Measurements from ENCODE around the gene FOXP1.

FOXP1 gene

GRCh38 chr3:71358243-71358642 is 225.3 kb downstream of the FOXP1 start:
- Mint-ChIP-seq H3K9me3 (no peaks in the 10 kb centered on the region), H3K27me3 (ENCODE audit: low read depth) (peaks cover 45% of the 10 kb centered on the region), H3K27ac (no peak overlapping the region), H3K4me1 (ENCODE audit: low read depth) (peaks cover 9% of the 10 kb centered on the region), H3K36me3 (ENCODE audit: low read depth) (peaks cover 2% of the 10 kb centered on the region), H3K4me3 (no peak overlapping the region)

GRCh38 chr3:71356265-71356664 is 227.3 kb downstream of the FOXP1 start:
- Mint-ChIP-seq H3K27ac (no peak overlapping the region), H3K4me3 (no peak overlapping the region), H3K27me3 (ENCODE audit: low read depth) (peaks cover 43% of the 10 kb centered on the region), H3K9me3 (no peaks in the 10 kb centered on the region), H3K36me3 (ENCODE audit: low read depth) (peaks cover 2% of the 10 kb centered on the region), H3K4me1 (ENCODE audit: low read depth) (peaks cover 9% of the 10 kb centered on the region)

- peaks cover 7% of the 10 kb centered on the region for H3K4me1 Mint-ChIP-seq (ENCODE audit: low read depth)
- H3K27ac Mint-ChIP-seq = no peak overlapping the region
- peaks cover 2% of the 10 kb centered on the region for H3K36me3 Mint-ChIP-seq (ENCODE audit: low read depth)
- no peaks in the 10 kb centered on the region for H3K9me3 Mint-ChIP-seq
- H3K4me3 Mint-ChIP-seq = no peak overlapping the region
- peaks cover 41% of the 10 kb centered on the region for H3K27me3 Mint-ChIP-seq (ENCODE audit: low read depth)
Observed at GRCh38 chr3:71355862-71356261, 227.7 kb downstream of the FOXP1 start.

GRCh38 chr3:71355037-71355436 is 228.5 kb downstream of the FOXP1 start:
- H3K9me3 Mint-ChIP-seq = no peaks in the 10 kb centered on the region
- H3K4me3 Mint-ChIP-seq = no peak overlapping the region
- peaks cover 36% of the 10 kb centered on the region for H3K27me3 Mint-ChIP-seq (ENCODE audit: low read depth)
- no peak overlapping the region for H3K27ac Mint-ChIP-seq
- H3K4me1 Mint-ChIP-seq (ENCODE audit: low read depth) = peaks cover 2% of the 10 kb centered on the region
- H3K36me3 Mint-ChIP-seq (ENCODE audit: low read depth) = peaks cover 2% of the 10 kb centered on the region

GRCh38 chr3:71351403-71352149 is 232.0 kb downstream of the FOXP1 start:
- Mint-ChIP-seq H3K27me3 (ENCODE audit: low read depth) (peaks cover 31% of the 10 kb centered on the region), H3K9me3 (no peaks in the 10 kb centered on the region), H3K4me3 (no peak overlapping the region), H3K4me1 (ENCODE audit: low read depth) (no peaks in the 10 kb centered on the region), H3K27ac (no peak overlapping the region), H3K36me3 (ENCODE audit: low read depth) (no peaks in the 10 kb centered on the region)

GRCh38 chr3:71350998-71351397 is 232.5 kb downstream of the FOXP1 start:
- H3K4me1 Mint-ChIP-seq (ENCODE audit: low read depth) = no peaks in the 10 kb centered on the region
- H3K27me3 Mint-ChIP-seq (ENCODE audit: low read depth) = peaks cover 30% of the 10 kb centered on the region
- H3K4me3 Mint-ChIP-seq = no peak overlapping the region
- H3K27ac Mint-ChIP-seq = no peak overlapping the region
- H3K36me3 Mint-ChIP-seq (ENCODE audit: low read depth) = no peaks in the 10 kb centered on the region
- no peaks in the 10 kb centered on the region for H3K9me3 Mint-ChIP-seq

GRCh38 chr3:71348831-71349230 is 234.7 kb downstream of the FOXP1 start:
- H3K27me3 Mint-ChIP-seq (ENCODE audit: low read depth) = peaks cover 22% of the 10 kb centered on the region
- H3K36me3 Mint-ChIP-seq (ENCODE audit: low read depth) = peaks cover 1% of the 10 kb centered on the region
- H3K9me3 Mint-ChIP-seq = no peaks in the 10 kb centered on the region
- H3K4me3 Mint-ChIP-seq = no peak overlapping the region
- no peak overlapping the region for H3K27ac Mint-ChIP-seq
- H3K4me1 Mint-ChIP-seq (ENCODE audit: low read depth) = no peaks in the 10 kb centered on the region

GRCh38 chr3:71348001-71348632 is 235.4 kb downstream of the FOXP1 start:
- Mint-ChIP-seq H3K36me3 (ENCODE audit: low read depth) (peaks cover 1% of the 10 kb centered on the region), H3K9me3 (no peaks in the 10 kb centered on the region), H3K4me3 (no peak overlapping the region), H3K4me1 (ENCODE audit: low read depth) (no peaks in the 10 kb centered on the region), H3K27ac (no peak overlapping the region), H3K27me3 (ENCODE audit: low read depth) (peaks cover 19% of the 10 kb centered on the region)

GRCh38 chr3:71346061-71346460 is 237.5 kb downstream of the FOXP1 start:
- Mint-ChIP-seq H3K4me1 (ENCODE audit: low read depth) (no peaks in the 10 kb centered on the region), H3K27me3 (ENCODE audit: low read depth) (peaks cover 9% of the 10 kb centered on the region), H3K36me3 (ENCODE audit: low read depth) (peaks cover 3% of the 10 kb centered on the region), H3K4me3 (no peak overlapping the region), H3K9me3 (peaks cover 4% of the 10 kb centered on the region), H3K27ac (no peak overlapping the region)

GRCh38 chr3:71345429-71346040 is 238.0 kb downstream of the FOXP1 start:
- Mint-ChIP-seq H3K27ac (no peak overlapping the region), H3K27me3 (ENCODE audit: low read depth) (peaks cover 6% of the 10 kb centered on the region), H3K9me3 (peaks cover 9% of the 10 kb centered on the region), H3K36me3 (ENCODE audit: low read depth) (peaks cover 4% of the 10 kb centered on the region), H3K4me3 (no peak overlapping the region), H3K4me1 (ENCODE audit: low read depth) (no peaks in the 10 kb centered on the region)

GRCh38 chr3:71341721-71342120 is 241.8 kb downstream of the FOXP1 start:
- H3K36me3 Mint-ChIP-seq (ENCODE audit: low read depth) = peaks cover 4% of the 10 kb centered on the region
- no peak overlapping the region for H3K27ac Mint-ChIP-seq
- no peak overlapping the region for H3K4me3 Mint-ChIP-seq
- H3K9me3 Mint-ChIP-seq = peaks cover 9% of the 10 kb centered on the region
- no peaks in the 10 kb centered on the region for H3K4me1 Mint-ChIP-seq (ENCODE audit: low read depth)
- H3K27me3 Mint-ChIP-seq (ENCODE audit: low read depth) = peaks cover 3% of the 10 kb centered on the region

GRCh38 chr3:71339049-71339448 is 244.5 kb downstream of the FOXP1 start:
- Mint-ChIP-seq H3K4me3 (no peak overlapping the region), H3K4me1 (ENCODE audit: low read depth) (no peaks in the 10 kb centered on the region), H3K27me3 (ENCODE audit: low read depth) (peaks cover 3% of the 10 kb centered on the region), H3K27ac (no peak overlapping the region), H3K9me3 (peaks cover 9% of the 10 kb centered on the region), H3K36me3 (ENCODE audit: low read depth) (peaks cover 3% of the 10 kb centered on the region)

GRCh38 chr3:71332813-71333212 is 250.7 kb downstream of the FOXP1 start:
- H3K36me3 Mint-ChIP-seq (ENCODE audit: low read depth) = peaks cover 5% of the 10 kb centered on the region
- H3K4me1 Mint-ChIP-seq (ENCODE audit: low read depth) = no peaks in the 10 kb centered on the region

GRCh38 chr3:71330909-71331308 is 252.6 kb downstream of the FOXP1 start:
- Mint-ChIP-seq H3K4me1 (ENCODE audit: low read depth) (no peaks in the 10 kb centered on the region), H3K4me3 (no peak overlapping the region), H3K27me3 (ENCODE audit: low read depth) (no peaks in the 10 kb centered on the region), H3K36me3 (ENCODE audit: low read depth) (peaks cover 5% of the 10 kb centered on the region), H3K9me3 (no peaks in the 10 kb centered on the region), H3K27ac (no peak overlapping the region)

More at GRCh38 chr3:71332813-71333212, 250.7 kb downstream of the FOXP1 start:
- Mint-ChIP-seq H3K27ac (no peak overlapping the region), H3K9me3 (no peaks in the 10 kb centered on the region), H3K4me3 (no peak overlapping the region), H3K27me3 (ENCODE audit: low read depth) (no peaks in the 10 kb centered on the region)

- no peaks in the 10 kb centered on the region for H3K4me1 Mint-ChIP-seq (ENCODE audit: low read depth)
- peaks cover 5% of the 10 kb centered on the region for H3K36me3 Mint-ChIP-seq (ENCODE audit: low read depth)
- H3K9me3 Mint-ChIP-seq = no peaks in the 10 kb centered on the region
- no peak overlapping the region for H3K4me3 Mint-ChIP-seq
- no peaks in the 10 kb centered on the region for H3K27me3 Mint-ChIP-seq (ENCODE audit: low read depth)
- no peak overlapping the region for H3K27ac Mint-ChIP-seq
Observed at GRCh38 chr3:71330505-71330904, 253.0 kb downstream of the FOXP1 start.
